ENCODE results near the gene ZCRB1. TPM values are rescaled to one million over a fixed set of nuclear protein-coding genes. Genes with fewer than 3 reads are reported as not detected.

Gene ZCRB1
- total RNA-seq, 1 experiment from 2014 or later = 71.5 TPM

GRCh38 chr12:42275499-42275898 is 50.4 kb downstream of the ZCRB1 start:
- Histone ChIP-seq H3K27ac (ENCODE audit: insufficient read length, low read depth, low read length) (no peak overlapping the region), H3K14ac (ENCODE audit: insufficient read depth, low read length) (no peak overlapping the region), H2AK5ac (ENCODE audit: insufficient read length, low read length) (no peak overlapping the region), H2BK12ac (ENCODE audit: insufficient read length, low read depth, low read length) (no peak overlapping the region), H2BK120ac (ENCODE audit: low read depth, low read length, poor library complexity, severe bottlenecking) (no peak overlapping the region), H3K56ac (ENCODE audit: insufficient read length, low read depth, low read length) (no peak overlapping the region), H4K8ac (replicated peaks; ENCODE audit: insufficient read length, low read depth, low read length) (no peak overlapping the region), H2BK20ac (ENCODE audit: low read depth, low read length, poor library complexity, severe bottlenecking) (no peak overlapping the region), H2BK15ac (ENCODE audit: low read depth, low read length) (no peak overlapping the region), H3K79me2 (ENCODE audit: insufficient read depth, low read length) (no peaks in the 10 kb centered on the region), H3K9me3 (ENCODE audit: control insufficient read depth, low read depth, low read length) (no peaks in the 10 kb centered on the region), H2AFZ (ENCODE audit: low read length) (no peak overlapping the region), H3K18ac (ENCODE audit: insufficient read length, low read depth, low read length) (no peak overlapping the region), H3K23me2 (ENCODE audit: insufficient read length, low read depth, low read length, poor library complexity, severe bottlenecking) (no peaks in the 10 kb centered on the region), H3K4ac (ENCODE audit: low read depth, low read length) (no peak overlapping the region), H3K4me2 (ENCODE audit: insufficient read depth, insufficient read length, low read length) (no peak overlapping the region), H3T11ph (ENCODE audit: low read length) (no peak overlapping the region), H2BK5ac (ENCODE audit: insufficient read length, low read length) (no peak overlapping the region), H3K4me1 (ENCODE audit: insufficient read depth, low read length) (no peaks in the 10 kb centered on the region), H3K23ac (ENCODE audit: insufficient read length, low read depth, low read length) (no peak overlapping the region), H4K91ac (ENCODE audit: insufficient read length, low read depth, low read length) (no peak overlapping the region), H3K27me3 (ENCODE audit: insufficient read depth, low read length) (no peaks in the 10 kb centered on the region; the same call in 1 of the 2 replicates), H3K9ac (ENCODE audit: extremely low read depth, insufficient read length, low read length) (no peak overlapping the region), H3K79me1 (ENCODE audit: insufficient read depth, low read depth, low read length, poor library complexity, severe bottlenecking) (no peaks in the 10 kb centered on the region), H4K5ac (ENCODE audit: insufficient read length, low read depth, low read length) (no peak overlapping the region), H4K20me1 (ENCODE audit: control insufficient read depth, insufficient read depth, insufficient read length) (no peaks in the 10 kb centered on the region)
- Mint-ChIP-seq H3K9me3 (peaks cover 0 to 2% of the 10 kb centered on the region in 2 experiments; a peak in 3 of 5 replicates), H3K36me3 (ENCODE audit: insufficient read depth in 1 of 3, low read depth in 3 of 3) (no peaks in the 10 kb centered on the region), H3K27ac (no peak overlapping the region), H3K4me3 (no peak overlapping the region), H3K27me3 (ENCODE audit: low read depth) (peaks cover 31% of the 10 kb centered on the region), H3K4me1 (peaks cover 4 to 5% of the 10 kb centered on the region in 2 experiments)
- no peak for TF ChIP-seq CTCF (conservative IDR thresholded peaks at IDR 0.05)
- no CpG with 5 or more reads among the region's 4 CpGs for WGBS (ENCODE audit: extremely low coverage, insufficient read length, low lambda C conversion rate)
- no peak for DNase-seq
